Stimulated activated CD8-positive, alpha-beta memory T cell treated with anti-CD3 and anti-CD28 coated beads, Interleukin-4, amount 100 ng/mL, for 24 hours (primary cell): ENCODE measurements around the gene SAP130.
"Not testable (repeated sequence)": the region's sequence is repeated elsewhere in the genome, so short reads cannot be mapped to it uniquely, and the experiment has no call there.

ENCODE experiments used
- DNase-seq: peaks from one replicate; pipeline ENCODE4 v3.0.0-alpha.2; 2020; ENCODE audit warnings: low read depth

SAP130 gene

DNA sequence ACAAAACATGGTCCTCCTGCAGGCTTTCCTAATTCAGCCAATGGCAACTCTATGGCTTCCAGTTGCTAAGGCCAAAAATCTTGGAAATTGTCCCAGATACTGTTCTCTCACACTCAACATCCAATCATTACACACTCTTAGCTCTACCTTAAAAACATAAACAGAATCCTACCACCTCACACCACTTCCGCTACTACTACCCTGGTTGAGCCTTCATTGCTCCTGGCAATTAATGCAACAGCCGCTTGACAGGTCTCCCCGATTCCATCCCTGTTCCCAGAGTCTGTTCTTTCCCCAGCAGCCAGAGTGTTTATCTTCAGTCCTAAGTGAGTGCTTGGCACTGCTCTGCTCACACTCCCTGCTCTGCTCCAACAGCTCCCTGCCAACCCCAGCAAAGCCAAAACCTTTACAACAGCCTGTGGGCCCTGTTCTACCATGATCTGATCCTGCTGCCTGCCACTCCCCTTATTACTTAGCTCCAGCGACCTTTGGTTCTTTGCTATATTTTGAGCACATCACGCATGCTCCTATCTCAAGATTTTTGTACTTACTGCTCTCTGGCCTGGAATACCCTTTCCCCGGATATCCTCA is 74.6 kb downstream of the SAP130 start:
- no peak for DNase-seq

DNA sequence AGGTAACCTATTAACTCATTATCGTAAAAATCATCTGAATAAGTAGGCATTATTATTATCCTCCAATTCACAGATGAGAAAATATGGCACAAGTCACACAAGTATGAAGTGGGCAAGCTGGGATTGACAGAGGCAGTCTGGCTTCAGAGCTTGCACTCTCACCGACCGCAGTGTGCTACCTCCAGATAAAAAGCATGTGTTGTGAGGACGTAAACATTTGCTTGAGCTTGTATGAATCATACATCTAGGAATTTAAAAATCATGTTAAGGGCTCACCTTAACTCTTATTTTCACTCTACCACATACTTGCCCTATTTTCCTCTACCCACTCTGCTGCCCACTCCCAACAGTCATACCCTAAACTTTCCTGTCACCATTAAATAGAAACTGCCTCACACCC is 76.8 kb downstream of the SAP130 start:
- no peak for DNase-seq

DNA sequence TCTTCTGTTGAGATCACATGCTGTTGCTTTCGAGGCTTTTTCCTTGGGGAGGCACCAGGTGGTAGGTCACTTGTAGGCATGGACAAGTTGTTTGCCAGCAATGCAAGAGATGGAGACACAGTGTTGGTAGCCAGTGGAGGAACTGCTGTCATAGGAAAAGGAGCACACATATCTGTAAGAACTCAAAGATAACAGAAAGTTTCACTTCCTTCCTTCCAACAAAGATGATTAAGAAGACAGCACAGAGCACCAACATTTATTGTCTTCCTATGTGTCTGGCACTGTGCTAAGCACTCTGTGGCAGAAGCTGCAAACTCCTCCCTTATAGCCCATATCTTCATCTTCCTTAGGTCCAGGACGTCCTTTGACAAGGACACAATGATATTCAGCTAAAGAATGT is 77.6 kb downstream of the SAP130 start:
- DNase-seq, result no peak

DNA sequence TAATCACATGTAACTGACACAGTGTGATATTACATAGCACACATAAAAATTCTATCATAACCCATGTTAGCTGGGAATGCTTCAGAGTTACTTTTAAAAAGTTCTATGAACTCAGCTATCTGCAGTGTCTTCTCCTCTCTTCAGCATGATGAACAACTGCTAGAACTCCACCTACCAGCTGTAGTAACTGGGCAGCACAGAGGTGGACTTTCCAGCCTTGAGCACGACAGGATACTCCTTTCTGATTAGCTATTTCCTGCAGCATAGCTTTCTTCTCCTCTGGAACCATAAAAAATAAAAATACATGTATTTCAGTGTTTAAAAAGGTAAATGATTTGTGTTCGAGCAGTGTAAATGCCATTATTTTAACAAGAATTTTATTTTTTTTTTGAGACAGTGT is 82.6 kb downstream of the SAP130 start:
- DNase-seq, result no peak

DNA sequence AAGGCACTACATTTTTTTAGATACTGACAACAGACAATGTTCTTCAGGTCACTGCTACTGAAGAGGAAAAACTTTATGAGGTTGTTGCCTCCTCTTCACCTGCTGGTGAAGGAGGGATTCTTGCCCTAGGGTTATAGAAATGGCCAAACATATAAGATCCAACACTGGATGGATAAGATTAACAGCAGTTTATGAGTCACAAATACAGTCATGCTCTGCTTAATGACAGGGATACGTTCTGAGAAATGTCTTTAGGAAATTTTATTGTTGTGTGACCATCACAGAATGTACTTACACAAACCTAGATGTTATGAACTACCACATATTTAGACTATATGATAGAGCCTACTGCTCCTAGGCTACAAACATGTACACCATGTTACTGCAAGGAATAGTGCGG is 84.7 kb downstream of the SAP130 start:
- no peak for DNase-seq

DNA sequence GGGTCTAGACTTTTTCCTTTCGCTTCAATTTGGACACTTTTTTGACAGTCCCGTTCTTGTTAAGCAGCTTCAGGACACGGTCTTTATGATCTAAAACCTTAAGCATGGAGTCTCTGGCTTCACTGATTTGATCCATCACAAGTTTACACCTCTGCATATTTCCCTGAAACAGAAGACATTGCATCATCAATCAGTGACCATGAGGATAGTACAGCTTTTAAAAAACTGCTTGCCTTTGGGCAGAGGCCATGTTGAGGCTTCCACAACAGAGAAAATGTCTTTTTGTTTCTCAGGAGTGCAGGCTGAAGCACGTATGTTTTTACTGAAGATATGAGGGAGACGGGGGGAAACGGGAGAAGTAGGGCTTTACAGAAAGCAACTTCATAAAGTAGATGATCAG is 85.9 kb downstream of the SAP130 start:
- DNase-seq, result no peak

DNA sequence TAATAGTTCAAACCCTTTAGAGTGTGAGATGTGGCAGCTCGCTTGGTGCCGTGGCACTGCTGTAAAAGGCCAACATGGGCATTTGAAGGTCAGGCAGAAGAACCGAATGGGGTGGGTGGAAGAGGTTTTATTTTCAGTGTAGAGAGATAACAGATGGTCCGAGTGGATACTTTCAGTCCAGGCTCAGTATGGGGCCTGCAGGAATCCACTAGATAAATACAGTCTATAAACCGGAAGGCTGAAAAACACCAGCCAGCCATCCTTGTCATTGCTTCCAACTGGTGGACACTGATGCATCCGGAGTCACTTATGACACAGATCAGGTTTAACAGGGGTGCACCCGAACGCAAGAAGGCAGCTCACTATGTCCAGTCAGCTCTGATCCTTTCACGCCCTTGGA is 86.4 kb downstream of the SAP130 start:
- no peak for DNase-seq

DNA sequence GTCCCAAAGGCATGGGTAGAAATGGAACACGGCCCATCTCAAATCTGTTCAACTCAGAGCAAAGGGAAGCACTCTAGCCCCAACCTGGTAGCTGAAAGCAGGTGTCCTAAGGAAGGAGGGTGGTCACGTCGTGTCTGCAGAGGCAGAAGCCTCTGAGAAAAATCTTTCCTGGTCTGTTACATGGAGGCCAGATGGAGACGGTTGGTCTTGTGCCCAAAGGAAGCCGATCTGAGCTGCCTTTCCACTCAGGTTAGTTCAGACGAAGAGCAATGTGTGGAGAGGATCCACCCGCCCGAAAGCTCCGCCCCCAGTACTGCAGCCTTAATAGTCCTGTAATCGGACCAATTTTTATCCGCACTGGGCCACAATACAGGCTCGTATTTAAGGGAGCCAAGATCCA is 87.2 kb downstream of the SAP130 start:
- DNase-seq, result no peak

DNA sequence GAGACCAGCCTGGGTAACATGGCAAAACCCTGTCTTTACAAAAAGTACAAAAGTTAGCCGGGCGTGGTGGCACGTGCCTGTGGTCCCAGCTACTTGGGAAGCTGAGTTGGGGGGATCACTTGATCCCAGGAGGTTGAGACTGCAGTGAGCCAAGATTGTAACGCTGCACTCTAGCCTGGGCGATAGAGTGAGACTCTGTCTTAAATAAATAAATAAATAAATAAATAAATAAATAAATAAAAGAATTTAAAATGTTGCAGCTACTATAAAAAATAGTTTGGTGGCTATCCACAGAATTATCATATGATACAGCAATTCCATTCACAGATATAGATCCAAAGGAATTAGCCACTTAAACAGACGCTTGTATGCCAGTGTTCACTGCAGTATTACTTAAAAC is 92.5 kb downstream of the SAP130 start:
- DNase-seq, result no peak

DNA sequence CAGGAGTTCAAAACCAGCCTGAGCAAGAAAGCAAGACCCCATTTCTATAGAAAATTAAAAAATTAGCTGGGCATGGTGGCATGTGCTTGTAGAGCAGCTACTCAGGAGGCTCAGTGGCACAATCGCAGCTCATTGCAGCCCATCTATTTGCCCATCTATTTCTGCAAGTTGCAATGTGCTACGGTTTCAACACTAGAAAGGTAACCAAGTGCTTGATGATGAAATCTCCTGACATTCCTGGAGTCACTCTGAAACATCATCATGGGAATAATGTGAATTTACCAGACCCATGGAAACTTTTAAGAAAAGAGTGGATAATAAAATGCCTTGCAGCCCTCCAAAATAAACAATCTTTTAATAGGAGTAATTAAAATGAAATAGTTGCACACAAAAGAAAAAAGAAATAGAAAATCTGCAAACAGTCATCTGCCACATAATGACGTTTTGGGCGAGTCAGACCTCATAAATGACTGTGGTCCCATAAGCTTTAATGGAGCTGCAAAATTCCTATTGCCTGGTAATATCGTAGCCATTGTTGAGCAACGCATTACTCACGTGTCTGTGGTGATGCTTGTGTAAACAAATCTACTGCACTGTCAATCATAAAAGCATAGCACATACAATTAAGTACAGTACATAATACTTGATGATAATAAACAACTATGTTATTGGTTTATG is 95.5 kb downstream of the SAP130 start:
- no peak for DNase-seq

DNA sequence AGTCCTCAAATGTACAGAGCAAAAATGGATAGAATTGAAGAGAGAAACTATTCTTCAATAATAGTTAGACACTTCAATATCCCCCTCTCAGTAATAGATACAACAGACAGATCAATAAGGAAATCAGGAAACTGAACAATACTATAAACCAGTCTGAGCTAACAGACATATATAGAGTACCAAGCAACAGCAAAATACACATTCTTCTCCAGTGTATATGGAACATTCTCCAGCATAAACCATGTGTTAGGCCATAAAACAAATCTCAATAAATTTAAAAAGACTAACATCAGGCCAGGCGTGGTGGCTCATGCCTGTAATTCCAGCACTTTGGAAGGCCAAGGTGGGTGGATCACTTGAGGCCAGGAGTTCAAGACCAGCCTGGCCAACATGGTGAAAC is 98.4 kb downstream of the SAP130 start:
- no peak for DNase-seq

DNA sequence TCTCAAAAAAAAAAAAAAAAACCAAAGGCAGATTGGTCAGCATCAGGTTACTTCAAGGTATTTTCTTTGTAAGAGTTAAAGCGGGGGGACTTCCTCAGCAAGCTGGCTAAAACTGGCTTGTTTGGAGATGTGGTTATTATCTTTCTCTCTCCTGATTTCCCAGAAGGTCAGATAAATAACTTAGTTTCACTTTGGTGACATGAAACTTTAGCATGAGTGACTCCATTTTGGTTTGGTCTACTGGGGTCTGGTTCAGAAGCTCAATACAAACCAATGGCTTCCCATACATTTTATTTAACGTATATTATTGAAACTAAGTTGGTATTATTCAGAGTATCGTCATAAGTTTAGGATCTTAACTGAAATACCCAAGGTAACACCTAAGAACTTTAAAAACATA is 100.5 kb downstream of the SAP130 start:
- no peak for DNase-seq

DNA sequence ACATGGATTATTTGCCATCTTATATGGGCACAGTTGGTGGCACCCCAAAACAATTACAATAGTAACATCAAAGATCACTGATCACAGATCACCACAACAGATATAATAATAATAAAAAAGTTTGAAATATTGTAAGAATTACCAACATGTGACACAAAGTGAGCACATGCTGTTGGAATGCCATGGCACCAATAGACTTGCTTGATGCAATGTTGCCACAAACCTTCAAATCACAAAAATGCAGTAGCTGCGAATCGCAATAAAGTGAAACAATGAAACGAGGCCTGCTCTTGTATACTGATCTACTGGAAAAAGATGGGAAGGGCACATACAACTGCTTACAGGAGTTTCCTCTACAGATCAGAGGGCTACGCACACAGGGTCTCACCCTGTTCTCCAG is 109.9 kb downstream of the SAP130 start:
- no peak for DNase-seq

DNA sequence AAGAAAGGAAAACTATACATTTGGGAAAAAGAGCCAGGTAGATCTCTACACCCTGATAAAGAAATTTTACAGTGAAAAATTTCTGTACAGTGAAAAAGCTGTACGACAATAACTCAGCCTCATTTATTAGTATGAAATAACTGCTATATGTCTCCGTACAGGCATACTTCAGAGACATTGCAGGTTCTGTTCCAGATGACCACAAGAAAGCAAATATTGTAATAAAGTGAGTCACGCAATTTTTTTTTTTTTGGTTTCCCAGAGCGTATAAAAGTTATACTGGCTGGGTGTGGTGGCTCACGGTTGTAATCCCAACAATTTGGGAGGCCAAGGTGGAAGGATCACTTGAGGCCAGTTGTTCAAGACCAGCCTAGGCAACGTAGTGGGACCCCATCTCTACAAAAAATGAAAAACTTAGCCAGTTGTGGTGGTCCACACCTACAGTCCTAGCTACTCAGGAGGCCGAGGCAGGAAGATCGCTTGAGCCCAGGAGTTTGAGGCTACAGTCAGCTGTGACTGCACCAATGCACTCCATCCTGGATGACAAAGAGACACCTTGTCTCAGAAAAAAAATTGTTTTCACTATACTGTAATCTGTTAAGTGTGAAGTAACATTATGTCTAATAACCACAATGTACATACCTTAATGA is 113.9 kb downstream of the SAP130 start:
- DNase-seq, result no peak

DNA sequence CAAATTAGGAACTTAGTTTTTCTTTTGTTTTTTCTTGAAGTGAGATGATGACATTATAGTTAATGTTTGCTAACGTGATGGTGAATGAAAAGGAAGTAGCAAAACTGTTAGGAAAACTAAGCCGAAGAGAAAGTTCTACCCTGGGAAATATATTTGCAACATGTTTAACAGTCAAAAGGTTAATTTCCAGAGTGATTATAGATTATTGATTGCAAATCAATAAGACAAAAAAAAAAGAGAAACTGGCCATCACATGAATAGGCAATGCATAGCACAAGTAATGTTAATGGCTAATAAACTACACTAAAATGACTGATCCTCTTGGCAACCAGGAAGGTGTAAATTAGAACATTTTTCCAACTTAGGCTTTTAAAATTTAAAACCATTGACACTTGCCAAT is 116.1 kb downstream of the SAP130 start:
- no peak for DNase-seq

DNA sequence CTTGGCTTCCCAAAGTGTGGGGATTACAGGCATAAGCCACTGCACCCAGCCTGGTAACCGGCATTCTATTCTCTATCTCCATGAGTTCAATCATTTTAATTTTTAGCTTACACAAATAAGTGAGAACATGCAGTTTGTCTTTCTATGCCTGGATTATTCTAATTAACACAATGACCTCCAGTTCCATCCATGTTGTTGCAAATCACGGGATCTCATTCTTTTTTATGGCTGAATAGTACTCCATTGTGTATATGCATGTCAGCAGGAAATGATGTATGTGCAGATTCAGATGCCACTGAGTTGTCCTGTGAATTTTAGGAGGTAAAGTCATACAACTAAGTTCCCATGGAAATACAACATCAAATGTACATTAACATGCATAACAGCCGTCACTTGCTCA is 117.4 kb downstream of the SAP130 start:
- DNase-seq, result no peak

DNA sequence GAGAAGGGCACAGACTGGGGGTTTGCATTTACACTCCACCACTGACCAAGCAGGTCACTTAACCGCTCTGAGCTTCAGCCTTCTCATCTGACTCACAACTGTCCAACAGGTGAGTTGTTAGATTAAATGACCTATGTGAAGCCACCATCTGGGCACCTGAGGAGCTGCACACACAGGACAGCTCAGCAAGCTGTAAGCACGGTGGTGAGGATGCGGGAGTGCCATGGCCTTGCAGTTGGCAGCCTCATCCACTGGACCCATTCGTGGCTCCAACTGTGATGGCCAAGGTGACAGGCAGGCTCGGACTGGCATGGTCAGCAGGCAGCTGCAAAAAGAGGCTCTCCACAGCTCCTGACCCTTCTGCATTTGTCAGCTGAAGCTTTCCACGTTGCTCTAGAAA is 118.8 kb downstream of the SAP130 start:
- no peak for DNase-seq

DNA sequence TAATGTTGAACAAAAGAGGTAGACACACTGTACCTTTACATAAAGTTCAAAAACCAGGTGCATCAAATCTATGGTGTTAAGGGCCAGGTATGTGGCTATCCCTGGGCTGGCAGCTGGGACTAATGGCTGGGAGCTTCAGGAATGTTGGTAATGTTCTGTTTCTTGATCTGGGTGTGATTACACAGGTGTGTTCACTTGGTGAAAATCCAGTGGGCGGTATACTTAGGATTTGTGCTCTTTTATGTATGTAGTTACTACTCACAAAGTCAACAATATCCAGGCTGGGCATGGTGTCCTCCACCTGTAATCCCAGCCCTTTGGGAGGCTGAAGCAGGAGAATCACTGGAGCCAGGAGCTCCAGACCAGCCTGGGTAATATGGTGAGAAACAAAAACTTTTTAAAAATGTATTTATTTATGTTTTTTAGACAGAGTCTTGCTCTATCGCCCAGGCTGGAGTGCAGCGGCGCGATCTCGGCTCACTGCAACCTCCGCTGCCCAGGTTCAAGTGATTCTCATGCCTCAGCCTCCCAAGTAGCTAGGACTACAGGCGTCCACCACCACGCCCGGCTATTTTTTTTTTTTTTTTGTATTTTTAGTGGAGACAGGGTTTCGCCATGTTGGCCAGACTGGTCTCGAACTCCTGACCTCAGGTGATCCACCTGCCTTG is 120.0 kb downstream of the SAP130 start:
- DNase-seq, result not testable (repeated sequence)

DNA sequence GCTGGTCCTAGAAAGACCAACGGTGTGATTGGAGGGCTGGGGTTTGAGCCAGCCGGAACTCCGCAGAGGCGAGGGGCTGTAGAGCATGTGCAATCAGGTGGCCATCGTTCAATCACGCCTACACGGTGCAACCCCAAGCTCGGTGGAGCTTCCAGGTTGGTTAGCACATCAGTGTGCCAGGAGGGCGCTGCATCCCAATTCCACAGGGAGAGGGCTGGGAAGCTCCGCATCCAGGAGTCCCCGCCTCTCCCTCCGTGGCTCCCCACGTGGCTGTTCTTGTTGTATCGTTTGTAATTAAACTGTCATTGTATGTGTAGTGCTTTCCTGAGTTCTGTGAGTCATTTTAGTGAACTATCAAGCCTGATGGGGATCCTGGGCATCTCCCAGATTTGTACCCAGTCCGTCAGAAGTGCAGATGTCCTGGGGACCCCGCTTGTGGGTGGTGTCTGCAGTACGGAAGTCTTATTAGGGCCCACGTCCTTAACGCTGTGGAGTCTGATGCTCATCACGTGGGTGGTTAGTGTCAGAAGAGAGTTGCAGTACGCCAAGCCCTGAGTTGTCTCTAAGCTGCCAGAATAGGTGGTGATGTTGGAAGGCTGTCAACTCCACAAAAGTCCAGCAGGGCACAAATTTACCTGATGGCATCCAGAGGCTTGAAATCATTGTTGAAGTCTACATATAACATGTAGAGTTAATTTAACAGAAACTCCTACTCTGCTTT is 121.5 kb downstream of the SAP130 start:
- DNase-seq, result no peak

DNA sequence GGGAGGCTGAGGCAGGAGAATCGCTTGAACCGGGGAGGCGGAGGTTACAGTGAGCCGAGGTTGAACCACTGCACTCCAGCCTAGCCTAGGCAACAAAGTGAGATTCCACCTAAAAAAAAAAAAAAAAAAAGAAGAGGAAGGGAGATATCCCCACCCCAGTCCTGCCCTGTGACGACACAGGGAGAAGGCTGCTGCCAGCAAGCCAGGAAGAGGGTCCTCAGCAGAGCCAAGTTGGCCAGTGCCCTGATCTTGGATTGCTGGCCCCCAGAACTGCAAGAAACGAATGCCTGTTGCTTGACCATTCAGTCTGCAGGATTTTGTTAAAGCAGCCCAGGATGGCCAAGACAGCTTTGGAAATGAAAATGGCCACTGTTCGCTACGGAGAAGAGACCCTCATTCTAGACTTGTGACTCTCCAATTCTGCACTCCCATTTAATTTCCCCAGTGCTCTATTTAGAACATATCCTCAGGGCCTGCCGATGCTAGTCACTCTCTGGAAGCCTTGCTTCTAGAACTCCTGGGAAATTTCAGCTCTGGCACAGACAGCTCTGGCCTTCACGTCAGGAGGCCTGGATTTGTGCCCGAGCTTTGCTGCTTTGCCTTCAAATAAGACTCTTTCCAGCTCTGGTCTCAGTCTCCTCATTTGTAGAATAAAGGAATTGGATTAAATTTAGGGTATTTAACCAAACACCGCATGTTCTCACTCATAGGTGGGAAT is 126.4 kb downstream of the SAP130 start:
- no peak for DNase-seq

DNA sequence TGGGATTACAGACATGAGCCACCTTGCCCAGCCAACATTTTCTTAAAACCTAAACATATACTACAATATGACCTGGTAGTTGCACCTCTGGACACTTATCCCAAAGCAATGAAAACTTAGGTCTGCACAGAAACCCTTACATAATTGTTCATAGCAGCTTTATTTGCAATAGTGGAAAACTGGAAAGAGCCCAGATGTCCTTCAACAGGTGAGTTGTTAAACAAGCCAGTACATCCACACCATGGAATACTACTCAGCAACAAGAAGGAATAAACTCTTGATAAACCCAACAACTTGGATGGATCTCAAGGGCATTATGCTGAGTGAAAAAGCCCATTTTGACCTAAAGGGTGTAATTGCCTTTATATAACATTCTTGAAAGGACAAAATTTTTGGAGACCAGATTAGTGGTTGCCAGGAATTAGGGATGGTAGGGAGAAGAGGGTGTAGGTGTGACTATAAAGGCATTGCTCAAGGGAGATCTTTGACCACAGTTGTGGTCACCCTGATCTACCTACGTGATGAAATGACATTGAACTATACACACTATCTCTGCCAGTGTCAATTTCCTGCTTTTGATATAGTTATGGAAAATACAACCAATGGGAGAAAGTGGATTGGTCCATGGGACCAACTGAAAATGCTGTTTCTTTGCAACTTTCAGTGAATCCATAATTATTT is 130.2 kb downstream of the SAP130 start:
- no peak for DNase-seq
